Suprapubic skin (tissue), 4 donors: ENCODE data around the gene OR10H3. TPM values are rescaled to one million over a fixed set of nuclear protein-coding genes. Genes with fewer than 3 reads are reported as not detected.

Source experiments
- DNase-seq, 2 donors: peaks; one replicate each; pipeline ENCODE4 v3.0.0-alpha.2; 2019; ENCODE audit warnings: low spot score in 2 of 2
- H3K27ac ChIP-seq: fragments of 200-600 bp; sonication (generic); one replicate; pipeline ENCODE4 v1.5.1; 2019
- H3K27me3 ChIP-seq: fragments of 200-600 bp; sonication (generic); one replicate; pipeline ENCODE4 v1.5.1; 2019
- H3K36me3 ChIP-seq: fragments of 200-600 bp; sonication (generic); one replicate; pipeline ENCODE4 v1.5.1; 2019
- H3K4me1 ChIP-seq: fragments of 200-600 bp; sonication (generic); one replicate; pipeline ENCODE4 v1.5.1; 2019
- H3K4me3 ChIP-seq: fragments of 200-600 bp; sonication (generic); one replicate; pipeline ENCODE4 v1.5.1; 2019; ENCODE audit warnings: mild to moderate bottlenecking
- H3K9me3 ChIP-seq: fragments of 200-600 bp; sonication (generic); one replicate; pipeline ENCODE4 v1.5.1; 2019
- CTCF ChIP-seq, 2 donors: fragments of 200-600 bp in 1 of 2; fragments of 450-650 bp in 1 of 2; sonication (generic) in 1 of 2; IDR thresholded peaks; one replicate each; pipeline ENCODE4 v1.5.1; 2016 to 2019; ENCODE audit warnings: antibody characterized with exemption in 2 of 2, mild to moderate bottlenecking in 1 of 2, moderate library complexity in 1 of 2
- EP300 ChIP-seq: sonication (generic); formaldehyde crosslinking; IDR thresholded peaks from one replicate; pipeline ENCODE4 v1.6.1; 2017; ENCODE audit warnings: antibody characterized with exemption
- POLR2A ChIP-seq, 2 donors: fragments of 450-650 bp; IDR thresholded peaks; one replicate each; pipeline ENCODE4 v1.6.1; 2017; ENCODE audit warnings: antibody characterized with exemption in 2 of 2, mild to moderate bottlenecking in 2 of 2, moderate library complexity in 2 of 2
- POLR2AphosphoS5 ChIP-seq, 3 donors: sonication (generic); formaldehyde crosslinking; IDR thresholded peaks; one replicate each; pipeline ENCODE4 v1.6.1; 2017; ENCODE audit warnings: antibody characterized with exemption in 3 of 3
- WGBS: methylation state at CpG from one replicate; pipeline ENCODE4 v1.1.5; 2018; 5-methylcytosine and 5-hydroxymethylcytosine counted together
- total RNA-seq, 4 donors: library from RNA; depleted of rRNA; stranded (reverse); fragments of >200 nt; gene quantifications; one replicate each; pipeline ENCODE4 v1.1.0, GENCODE V29; 2016

Gene OR10H3
- total RNA-seq = not detected

- no peak within 1 kb of the TSS for H3K4me3 ChIP-seq
- no peak for DNase-seq
- WGBS = 65% methylated on average over 4 of the region's 4 CpGs
- no peak within 1 kb of the TSS for H3K27ac ChIP-seq
- H3K27me3 ChIP-seq = no peaks in the 10 kb centered on the region
- no peaks in the 10 kb centered on the region for H3K36me3 ChIP-seq
- no peak for TF ChIP-seq POLR2AphosphoS5 (IDR thresholded peaks at IDR 0.05)
- no peak for TF ChIP-seq POLR2A (IDR thresholded peaks at IDR 0.05)
- no peak for TF ChIP-seq EP300
- TF ChIP-seq CTCF (IDR thresholded peaks at IDR 0.05) = no peak
- no peaks in the 10 kb centered on the region for H3K4me1 ChIP-seq
- H3K9me3 ChIP-seq = peaks cover 5% of the 10 kb centered on the region
Measured at GRCh38 chr19:15737722-15738121, at the start of gene OR10H3. Gene OR10H3 (plus strand): TSS chr19:15737985. CDS start chr19:15741393, 3,408 bp downstream.

GRCh38 chr19:15696654-15697194 lies 41.1 kb upstream of the OR10H3 start:
- TF ChIP-seq EP300 (no peak), POLR2AphosphoS5 (IDR thresholded peaks at IDR 0.05) (no peak), CTCF (IDR thresholded peaks at IDR 0.05) (no peak), POLR2A (IDR thresholded peaks at IDR 0.05) (no peak)
- Histone ChIP-seq H3K27ac (no peak overlapping the region), H3K4me1 (peaks cover 6% of the 10 kb centered on the region), H3K36me3 (peaks cover 18% of the 10 kb centered on the region), H3K4me3 (no peak overlapping the region), H3K9me3 (no peaks in the 10 kb centered on the region), H3K27me3 (no peaks in the 10 kb centered on the region)
- WGBS = 76% methylated on average over 13 of the region's 19 CpGs
- no peak for DNase-seq

- TF ChIP-seq POLR2A (IDR thresholded peaks at IDR 0.05) = no peak
- TF ChIP-seq POLR2AphosphoS5 (IDR thresholded peaks at IDR 0.05) = no peak
- no peak for TF ChIP-seq CTCF (IDR thresholded peaks at IDR 0.05)
- no peak for TF ChIP-seq EP300
- Histone ChIP-seq H3K36me3 (peaks cover 8% of the 10 kb centered on the region), H3K27me3 (no peaks in the 10 kb centered on the region), H3K4me1 (peaks cover 27% of the 10 kb centered on the region), H3K27ac (peak overlapping the region; percentile 60), H3K4me3 (peak overlapping the region; percentile 10), H3K9me3 (no peaks in the 10 kb centered on the region)
- WGBS = 55% methylated on average over 4 of the region's 4 CpGs
- no peak for DNase-seq
Measured at GRCh38 chr19:15701757-15702533, 35.8 kb upstream of the OR10H3 start.

GRCh38 chr19:15702534-15702930 lies 35.3 kb upstream of the OR10H3 start:
- peak; percentile 90 for DNase-seq
- H3K36me3 ChIP-seq = peaks cover 5% of the 10 kb centered on the region
- TF ChIP-seq POLR2A (IDR thresholded peaks at IDR 0.05) (no peak), POLR2AphosphoS5 (IDR thresholded peaks at IDR 0.05) (no peak), EP300 (no peak), CTCF (IDR thresholded peaks at IDR 0.05) (no peak)
- peaks cover 27% of the 10 kb centered on the region for H3K4me1 ChIP-seq
- peak overlapping the region; percentile 10 for H3K4me3 ChIP-seq
- no peaks in the 10 kb centered on the region for H3K27me3 ChIP-seq
- WGBS = 0% methylated on average over 3 of the region's 7 CpGs
- peak overlapping the region; percentile 60 for H3K27ac ChIP-seq
- no peaks in the 10 kb centered on the region for H3K9me3 ChIP-seq

- WGBS = 53% methylated on average over 3 of the region's 3 CpGs
- DNase-seq = no peak
- no peaks in the 10 kb centered on the region for H3K9me3 ChIP-seq
- H3K27ac ChIP-seq = no peak overlapping the region
- H3K4me3 ChIP-seq = no peak overlapping the region
- no peak for TF ChIP-seq POLR2A (IDR thresholded peaks at IDR 0.05)
- TF ChIP-seq CTCF (IDR thresholded peaks at IDR 0.05) = no peak
- TF ChIP-seq POLR2AphosphoS5 (IDR thresholded peaks at IDR 0.05) = no peak
- TF ChIP-seq EP300 = no peak
- no peaks in the 10 kb centered on the region for H3K36me3 ChIP-seq
- H3K4me1 ChIP-seq = no peaks in the 10 kb centered on the region
- H3K27me3 ChIP-seq = peaks cover 12% of the 10 kb centered on the region
Measured at GRCh38 chr19:15714638-15715037, 23.1 kb upstream of the OR10H3 start.
